Smooth muscle cell (in vitro differentiated cells): ENCODE data around the gene AP3D1. TPM values are rescaled to one million over a fixed set of nuclear protein-coding genes. Genes with fewer than 3 reads are reported as not detected.

Source experiments
- DNase-seq: peaks from one replicate; lab custom pipeline; 2025; ENCODE audit not compliant: unreplicated experiment; lab: John Stamatoyannopoulos, UW
- H2AFZ ChIP-seq: fragments of 200-600 bp; sonication (generic); 2 replicates; pipeline ENCODE4 v1.6.0; 2016; ENCODE audit warnings: antibody characterized with exemption, low read depth, mild to moderate bottlenecking
- H3F3A ChIP-seq: fragments of 200-600 bp; sonication (generic); 2 replicates; pipeline ENCODE4 v1.6.0; 2017; ENCODE audit warnings: antibody characterized with exemption, low read depth
- H3K27ac ChIP-seq: fragments of 200-600 bp; sonication (generic); 2 replicates; pipeline ENCODE4 v1.5.1; 2016; ENCODE audit warnings: low read depth, mild to moderate bottlenecking
- H3K27me3 ChIP-seq: fragments of 200-600 bp; sonication (generic); 2 replicates; pipeline ENCODE4 v1.6.1; 2016; ENCODE audit warnings: low read depth, mild to moderate bottlenecking
- H3K36me3 ChIP-seq: fragments of 200-600 bp; sonication (generic); 2 replicates; pipeline ENCODE4 v1.5.1; 2016; ENCODE audit warnings: low read depth
- H3K4me1 ChIP-seq: fragments of 200-600 bp; sonication (generic); 2 replicates; pipeline ENCODE4 v1.5.1; 2016; ENCODE audit warnings: low read depth
- H3K4me2 ChIP-seq: fragments of 200-600 bp; sonication (generic); 2 replicates; pipeline ENCODE4 v1.6.0; 2016; ENCODE audit warnings: mild to moderate bottlenecking
- H3K4me3 ChIP-seq: fragments of 200-600 bp; sonication (generic); 2 replicates; pipeline ENCODE4 v1.5.1; 2016; ENCODE audit warnings: mild to moderate bottlenecking
- H3K79me2 ChIP-seq: fragments of 200-600 bp; sonication (generic); 2 replicates; pipeline ENCODE4 v1.6.0; 2016; ENCODE audit warnings: low read depth, mild to moderate bottlenecking
- H3K9ac ChIP-seq: fragments of 200-600 bp; sonication (generic); 2 replicates; pipeline ENCODE4 v1.6.0; 2016; ENCODE audit warnings: low read depth
- H3K9me3 ChIP-seq: fragments of 200-600 bp; sonication (generic); replicated peaks from 2 replicates; pipeline ENCODE4 v1.5.1; 2016; ENCODE audit warnings: low read depth
- H4K20me1 ChIP-seq: fragments of 200-600 bp; sonication (generic); 2 replicates; pipeline ENCODE4 v1.6.0; 2016; ENCODE audit warnings: low read depth
- WGBS: methylation state at CpG from one replicate; pipeline ENCODE4 v1.1.7; 2016; ENCODE audit warnings: low lambda C conversion rate; 5-methylcytosine and 5-hydroxymethylcytosine counted together
- polyA plus RNA-seq: library from polyadenylated mRNA; unstranded; fragments of >200 nt; fragmentation: Nextera tagmentation; extraction: Ambion mirVana; gene quantifications from 2 replicates; pipeline ENCODE4 v1.2.1, GENCODE V29; 2016
- total RNA-seq: library from RNA; depleted of rRNA; stranded (reverse); fragments of >200 nt; gene quantifications from 2 replicates; pipeline ENCODE4 v1.2.3, GENCODE V29; 2014
- TF ChIP-seq, protein P1 (sequence below): fragments of 200-600 bp; sonication (generic); IDR thresholded peaks from 2 replicates; pipeline ENCODE4 v1.5.1; 2017; ENCODE audit warnings: borderline replicate concordance, mild to moderate bottlenecking, antibody characterized with exemption; ENCODE audit not compliant: insufficient read depth, poor library complexity, severe bottlenecking

The AP3D1 gene
- total and polyA plus RNA-seq, 2 experiments from 2014 or later = 66.2 to 81.0 TPM

DNA sequence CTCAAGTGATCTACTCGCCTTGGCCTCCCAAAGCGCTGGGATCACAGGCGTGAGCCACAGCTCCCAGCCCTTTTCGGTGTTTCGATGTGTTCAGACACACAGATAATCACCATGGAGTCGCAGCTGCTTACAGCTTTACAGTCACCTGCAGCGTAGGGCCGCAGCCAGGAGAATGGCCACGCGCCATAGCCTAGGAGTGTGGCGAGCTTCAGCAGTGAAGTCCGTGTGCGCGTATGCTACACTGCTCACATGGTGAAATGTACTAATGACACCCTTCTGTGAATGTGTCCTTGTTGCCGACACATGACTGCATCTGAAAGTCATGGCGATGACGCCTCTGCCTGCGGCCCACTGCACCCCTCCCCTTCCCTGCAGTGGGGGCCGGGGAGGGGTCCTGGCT is 23.6 kb downstream of the AP3D1 start:
- no peak overlapping the region for H2AFZ ChIP-seq
- no peak overlapping the region for H3K4me2 ChIP-seq
- no peak overlapping the region for H3K27ac ChIP-seq
- no peaks in the 10 kb centered on the region for H3F3A ChIP-seq
- H3K9ac ChIP-seq = no peak overlapping the region
- 84% methylated on average over 19 of the region's 19 CpGs for WGBS
- no peak for DNase-seq
- H3K4me3 ChIP-seq = no peak overlapping the region
- peaks cover 16% of the 10 kb centered on the region for H3K79me2 ChIP-seq
- no peaks in the 10 kb centered on the region for H3K4me1 ChIP-seq
- peaks cover 91% of the 10 kb centered on the region for H4K20me1 ChIP-seq
- H3K9me3 ChIP-seq = no peaks in the 10 kb centered on the region
- TF ChIP-seq, protein P1, sequence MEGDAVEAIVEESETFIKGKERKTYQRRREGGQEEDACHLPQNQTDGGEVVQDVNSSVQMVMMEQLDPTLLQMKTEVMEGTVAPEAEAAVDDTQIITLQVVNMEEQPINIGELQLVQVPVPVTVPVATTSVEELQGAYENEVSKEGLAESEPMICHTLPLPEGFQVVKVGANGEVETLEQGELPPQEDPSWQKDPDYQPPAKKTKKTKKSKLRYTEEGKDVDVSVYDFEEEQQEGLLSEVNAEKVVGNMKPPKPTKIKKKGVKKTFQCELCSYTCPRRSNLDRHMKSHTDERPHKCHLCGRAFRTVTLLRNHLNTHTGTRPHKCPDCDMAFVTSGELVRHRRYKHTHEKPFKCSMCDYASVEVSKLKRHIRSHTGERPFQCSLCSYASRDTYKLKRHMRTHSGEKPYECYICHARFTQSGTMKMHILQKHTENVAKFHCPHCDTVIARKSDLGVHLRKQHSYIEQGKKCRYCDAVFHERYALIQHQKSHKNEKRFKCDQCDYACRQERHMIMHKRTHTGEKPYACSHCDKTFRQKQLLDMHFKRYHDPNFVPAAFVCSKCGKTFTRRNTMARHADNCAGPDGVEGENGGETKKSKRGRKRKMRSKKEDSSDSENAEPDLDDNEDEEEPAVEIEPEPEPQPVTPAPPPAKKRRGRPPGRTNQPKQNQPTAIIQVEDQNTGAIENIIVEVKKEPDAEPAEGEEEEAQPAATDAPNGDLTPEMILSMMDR = no peak
- no peaks in the 10 kb centered on the region for H3K27me3 ChIP-seq
- no peaks in the 10 kb centered on the region for H3K36me3 ChIP-seq

DNA sequence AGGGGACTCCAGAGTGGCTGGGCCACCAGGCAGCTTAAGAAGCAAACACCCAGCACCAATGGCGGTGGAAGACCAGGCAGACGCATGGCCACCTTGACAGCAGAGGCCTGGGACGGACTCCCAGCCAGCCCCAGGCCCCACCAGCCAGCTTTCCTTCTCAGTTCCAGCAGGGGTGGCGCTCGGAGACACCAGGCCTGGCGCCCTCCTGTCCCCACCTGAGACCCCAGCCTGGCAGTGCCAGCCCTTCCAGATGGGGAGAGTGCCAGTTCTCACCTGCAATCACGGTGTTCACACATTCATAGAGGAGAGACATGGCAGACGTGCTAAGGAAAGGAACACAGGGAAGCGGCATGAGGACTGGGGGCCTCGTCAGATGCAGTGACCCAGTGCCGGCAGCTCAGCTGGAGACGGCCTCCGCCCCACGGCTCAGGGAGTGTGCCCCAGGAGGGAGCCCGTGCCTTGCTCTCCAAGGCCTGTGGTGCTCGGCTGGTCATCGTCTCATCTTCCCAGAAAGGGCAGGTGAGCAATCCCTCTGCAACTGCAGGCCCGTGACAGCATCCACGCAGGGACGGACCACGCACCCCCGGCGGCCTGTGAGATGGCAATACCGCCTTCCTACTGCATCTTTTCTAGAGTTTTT is 24.4 kb downstream of the AP3D1 start:
- Histone ChIP-seq H3K4me1 (no peaks in the 10 kb centered on the region), H3K4me2 (no peak overlapping the region), H2AFZ (no peak overlapping the region), H4K20me1 (peaks cover 91% of the 10 kb centered on the region), H3K27ac (no peak overlapping the region), H3K79me2 (peaks cover 11% of the 10 kb centered on the region), H3K9ac (no peak overlapping the region), H3K36me3 (no peaks in the 10 kb centered on the region), H3F3A (no peaks in the 10 kb centered on the region), H3K27me3 (no peaks in the 10 kb centered on the region), H3K9me3 (no peaks in the 10 kb centered on the region), H3K4me3 (no peak overlapping the region)
- whole genome bisulfite sequencing = over 99% methylated on average over 24 of the region's 24 CpGs
- no peak for DNase-seq
- TF ChIP-seq, protein P1 = no peak

DNA sequence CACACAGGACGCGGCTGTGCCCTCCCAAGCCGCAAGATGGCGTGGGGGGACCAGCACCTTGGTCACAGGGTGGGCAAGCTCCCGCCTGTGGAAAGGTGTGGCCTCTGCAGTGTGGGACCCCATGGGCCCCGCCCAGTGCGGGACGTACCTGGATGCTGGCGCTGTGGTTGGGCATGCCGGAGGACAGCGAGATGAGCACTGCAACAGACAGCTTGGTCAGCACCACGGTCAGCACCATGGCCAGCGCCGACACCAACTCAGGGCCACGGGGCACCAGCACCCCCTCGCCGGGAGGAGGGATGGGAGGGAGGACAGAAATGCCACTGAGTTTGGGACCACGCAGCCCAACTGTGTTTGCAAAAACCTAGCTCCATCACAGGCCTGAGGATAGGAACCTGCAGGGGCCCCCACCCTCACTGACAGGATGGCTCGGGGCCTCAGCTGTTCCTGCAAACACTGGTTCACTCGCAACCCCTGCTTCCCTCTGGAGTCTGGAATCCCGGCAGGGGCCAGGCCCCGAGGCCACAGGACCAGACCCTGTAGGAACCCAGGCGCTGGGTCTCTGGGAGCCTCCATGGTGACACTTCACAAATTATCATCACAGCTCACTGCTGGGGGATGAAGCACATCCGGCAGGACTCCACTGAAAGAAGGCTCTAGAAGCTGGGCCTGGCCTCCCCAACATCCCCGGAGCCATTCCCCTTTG is 27.5 kb downstream of the AP3D1 start:
- Histone ChIP-seq H3F3A (no peaks in the 10 kb centered on the region), H4K20me1 (peaks cover 85% of the 10 kb centered on the region), H2AFZ (no peak overlapping the region), H3K79me2 (peaks cover 6% of the 10 kb centered on the region), H3K9ac (no peak overlapping the region), H3K27me3 (no peaks in the 10 kb centered on the region), H3K4me2 (no peak overlapping the region), H3K4me3 (no peak overlapping the region), H3K36me3 (no peaks in the 10 kb centered on the region), H3K27ac (no peak overlapping the region), H3K9me3 (no peaks in the 10 kb centered on the region), H3K4me1 (no peaks in the 10 kb centered on the region)
- DNase-seq = no peak
- TF ChIP-seq, protein P1 = no peak
- 86% methylated on average over 25 of the region's 25 CpGs for WGBS
